Transverse colon (tissue), 4 donors: ENCODE data around the gene ADAMTS3. TPM values are rescaled to one million over a fixed set of nuclear protein-coding genes. Genes with fewer than 3 reads are reported as not detected.
"Not testable (repeated sequence)": the region's sequence is repeated elsewhere in the genome, so short reads cannot be mapped to it uniquely, and the experiment has no call there.

Source experiments
- DNase-seq: peaks from one replicate; pipeline ENCODE4 v3.0.0-alpha.2; 2019
- H3K27ac ChIP-seq, 4 donors: fragments of 200-600 bp; sonication (generic); 2 replicates each; pipeline ENCODE4 v1.5.1; 2016 to 2018; ENCODE audit warnings: inconsistent platforms in 4 of 4
- H3K27me3 ChIP-seq: fragments of 200-600 bp; sonication (generic); 2 replicates; pipeline ENCODE4 v1.5.1; 2017; ENCODE audit warnings: inconsistent platforms
- H3K36me3 ChIP-seq, 4 donors: fragments of 200-600 bp; sonication (generic); 2 replicates each; pipeline ENCODE4 v1.5.1; 2017 to 2019; ENCODE audit warnings: inconsistent platforms in 4 of 4
- H3K4me1 ChIP-seq, 4 donors: fragments of 200-600 bp; sonication (generic); 2 replicates each; pipeline ENCODE4 v1.5.1; 2017 to 2020; ENCODE audit warnings: inconsistent platforms in 4 of 4
- H3K4me3 ChIP-seq, 4 donors: fragments of 200-600 bp; sonication (generic); 1 replicate in 1 of 4; 2 replicates in 3 of 4; pipeline versions ENCODE4 v1.5.1 to v1.6.1; 2017 to 2019; ENCODE audit warnings: inconsistent platforms in 4 of 4
- H3K9me3 ChIP-seq, 2 donors: fragments of 200-600 bp; sonication (generic); 2 replicates each; pipeline ENCODE4 v1.5.1; 2017 to 2019; ENCODE audit warnings: inconsistent platforms in 2 of 2
- CTCF ChIP-seq, 5 experiments: fragments of 200-600 bp in 3 of 5; fragments of 450-650 bp in 2 of 5; sonication (generic) in 3 of 5; IDR thresholded peaks; 1 replicate in 2 of 5; 2 replicates in 3 of 5; pipeline ENCODE4 v1.5.1; 2016 to 2017; ENCODE audit warnings: antibody characterized with exemption in 5 of 5, inconsistent platforms in 3 of 5, mild to moderate bottlenecking in 2 of 5, moderate library complexity in 1 of 5
- EP300 ChIP-seq: sonication (generic); formaldehyde crosslinking; IDR thresholded peaks from one replicate; pipeline ENCODE4 v1.6.1; 2017; ENCODE audit warnings: antibody characterized with exemption, low read depth
- POLR2A ChIP-seq: fragments of 450-650 bp; IDR thresholded peaks from one replicate; pipeline ENCODE4 v1.6.1; 2016; ENCODE audit warnings: antibody characterized with exemption, mild to moderate bottlenecking, moderate library complexity
- POLR2AphosphoS5 ChIP-seq, 3 donors: sonication (generic); formaldehyde crosslinking; IDR thresholded peaks; one replicate each; pipeline ENCODE4 v1.6.1; 2016; ENCODE audit warnings: antibody characterized with exemption in 3 of 3
- WGBS, 2 donors: methylation state at CpG; one replicate each; pipeline ENCODE4 v1.1.5; 2018; ENCODE audit warnings: low coverage in 1 of 2; 5-methylcytosine and 5-hydroxymethylcytosine counted together
- in situ Hi-C, 4 donors: fragments of 200-750 bp; cut with MboI; loops; one replicate each; pipeline versions ENCODE4 v1.15.0 to v1.15.1; 2017; ENCODE audit warnings: low sequenced_read_pairs in 3 of 4, low pct_ligation_motif_present in 1 of 4, low pct_unique_long_range_greater_than_20kb in 1 of 4
- intact Hi-C: fragments of 100-400 bp; cut with DNase I; formaldehyde crosslinking; loops from one replicate; pipeline ENCODE4 v1.15.1; 2023; ENCODE audit warnings: low total_unique reads
- total RNA-seq, 4 donors: library from RNA; depleted of rRNA; stranded (reverse); fragments of >200 nt; gene quantifications; one replicate each; pipeline ENCODE4 v1.1.0, GENCODE V29; 2016

Gene ADAMTS3
- total RNA-seq, 4 donors from 2014 or later: 0.14 to 0.64 TPM; not detected in 2

GRCh38 chr4:72552447-72552846, 16.6 kb downstream of the ADAMTS3 start:
- Histone ChIP-seq H3K27ac (no peak overlapping the region), H3K36me3 (no peaks in the 10 kb centered on the region), H3K9me3 (no peaks in the 10 kb centered on the region), H3K4me3 (no peak overlapping the region), H3K4me1 (no peaks in the 10 kb centered on the region), H3K27me3 (no peaks in the 10 kb centered on the region)
- no peak for TF ChIP-seq POLR2A
- no peak for TF ChIP-seq CTCF (IDR thresholded peaks at IDR 0.05)
- TF ChIP-seq POLR2AphosphoS5 (IDR thresholded peaks at IDR 0.05): no peak
- no peak for TF ChIP-seq EP300
- intact Hi-C loops (no loop called here), in situ Hi-C loops (no loop called here)
- WGBS, 2 donors: 85 to 100% methylated on average over 2 of the region's 2 CpGs
- DNase-seq: no peak

- H3K27me3 ChIP-seq: no peaks in the 10 kb centered on the region
- H3K9me3 ChIP-seq: no peaks in the 10 kb centered on the region
- H3K4me1 ChIP-seq: no peaks in the 10 kb centered on the region
- intact Hi-C loops: no loop called here
- TF ChIP-seq EP300 (no peak), CTCF (IDR thresholded peaks at IDR 0.05) (no peak), POLR2A (no peak), POLR2AphosphoS5 (IDR thresholded peaks at IDR 0.05) (no peak)
- no peak for DNase-seq
- H3K4me3 ChIP-seq: no peak overlapping the region
- no peaks in the 10 kb centered on the region for H3K36me3 ChIP-seq
- H3K27ac ChIP-seq: no peak overlapping the region
- in situ Hi-C loops: no loop called here
- WGBS, 2 donors: 75 to 88% methylated on average over 1 of the region's 1 CpG
These were observed 22.6 kb downstream of the ADAMTS3 start for GRCh38 chr4:72546456-72546855.

DNA sequence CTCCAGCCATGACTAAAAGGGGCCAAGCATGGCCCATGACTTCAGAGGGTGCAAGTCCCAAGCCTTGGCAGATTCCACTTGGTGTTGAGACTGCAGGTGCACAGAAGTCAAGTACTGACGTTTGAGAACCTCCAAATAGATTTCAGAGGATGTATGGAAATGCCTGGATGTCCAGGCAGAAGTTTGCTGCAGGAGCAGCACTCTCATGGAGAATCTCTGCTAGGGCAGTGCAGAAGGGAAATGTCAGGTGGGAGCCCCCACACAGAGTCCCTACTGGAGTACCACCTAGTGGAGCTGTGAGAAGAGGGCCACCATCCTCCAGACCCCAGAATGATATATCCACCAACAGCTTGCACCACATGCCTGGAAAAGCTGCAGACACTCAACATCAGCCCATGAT, 28.3 kb downstream of the ADAMTS3 start:
- DNase-seq, H3K4me3 ChIP-seq, H3K9me3 ChIP-seq, H3K4me1 ChIP-seq, intact Hi-C loops, in situ Hi-C loops, H3K27me3 ChIP-seq, H3K36me3 ChIP-seq, H3K27ac ChIP-seq: not testable (repeated sequence)
- 45% methylated on average over 1 of the region's 1 CpG; no CpG with 5 or more reads in 1 of the 2 donors for WGBS, 2 donors

DNA sequence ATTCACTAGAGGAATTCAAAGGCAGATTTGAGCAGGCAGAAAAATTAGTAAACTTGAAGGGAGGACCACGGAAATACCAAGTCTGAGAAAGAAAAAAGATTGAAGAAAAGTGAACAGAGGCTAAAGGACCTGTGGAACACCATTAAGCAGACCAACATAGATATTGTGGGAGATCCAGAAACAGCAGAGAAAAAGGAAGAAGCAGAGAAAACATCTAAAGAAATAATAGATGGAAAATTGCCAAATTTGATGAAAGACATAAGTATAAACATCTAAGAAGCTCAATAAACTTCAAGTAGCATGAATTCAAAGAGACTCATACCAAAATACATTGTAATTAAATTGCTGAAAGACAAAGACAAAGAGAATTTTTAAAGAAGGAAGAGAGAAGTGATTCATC, 31.0 kb downstream of the ADAMTS3 start:
- intact Hi-C loops: no loop called here

More for the DNA sequence above, 31.0 kb downstream of the ADAMTS3 start:
- H3K4me3 ChIP-seq: no peak overlapping the region
- H3K27ac ChIP-seq: no peak overlapping the region
- H3K36me3 ChIP-seq: no peaks in the 10 kb centered on the region
- WGBS, 2 donors: 39 to 83% methylated on average over 1 of the region's 1 CpG
- H3K4me1 ChIP-seq: no peaks in the 10 kb centered on the region
- peaks cover 0 to 6% of the 10 kb centered on the region in 2 donors for H3K9me3 ChIP-seq
- H3K27me3 ChIP-seq: no peaks in the 10 kb centered on the region
- DNase-seq: no peak
- in situ Hi-C loops: no loop called here
- TF ChIP-seq EP300 (no peak), CTCF (IDR thresholded peaks at IDR 0.05) (no peak), POLR2AphosphoS5 (IDR thresholded peaks at IDR 0.05) (no peak), POLR2A (no peak)
